Measurements from ENCODE around the gene GABBR1.

Gene GABBR1

GRCh38 chr6:29528988-29529560, 103.9 kb downstream of the GABBR1 start:
- Histone ChIP-seq H3K4me1 (ENCODE audit: control insufficient read depth in 2 of 2, insufficient read depth in 2 of 2, low read length in 2 of 2) (no peaks in the 10 kb centered on the region), H3K27me3 (ENCODE audit: control insufficient read depth in 2 of 2, insufficient read depth in 2 of 2, low read length in 2 of 2) (no peaks in the 10 kb centered on the region), H3K9me3 (ENCODE audit: control insufficient read depth in 2 of 2, low read length in 2 of 2) (no peaks in the 10 kb centered on the region), H3K27ac (ENCODE audit: low read depth in 2 of 2, low read length in 2 of 2) (no peak overlapping the region), H3K9ac (ENCODE audit: low read depth in 1 of 2, low read length in 2 of 2) (no peak overlapping the region), H3K4me3 (ENCODE audit: low read length in 2 of 2) (no peak overlapping the region), H3K36me3 (ENCODE audit: control insufficient read depth in 2 of 2, insufficient read depth in 2 of 2, low read length in 2 of 2) (no peaks in the 10 kb centered on the region)

GRCh38 chr6:29528300-29528931, 104.6 kb downstream of the GABBR1 start:
- Histone ChIP-seq H3K27me3 (ENCODE audit: control insufficient read depth in 2 of 2, insufficient read depth in 2 of 2, low read length in 2 of 2) (no peaks in the 10 kb centered on the region), H3K9ac (ENCODE audit: low read depth in 1 of 2, low read length in 2 of 2) (no peak overlapping the region), H3K4me1 (ENCODE audit: control insufficient read depth in 2 of 2, insufficient read depth in 2 of 2, low read length in 2 of 2) (no peaks in the 10 kb centered on the region), H3K9me3 (ENCODE audit: control insufficient read depth in 2 of 2, low read length in 2 of 2) (no peaks in the 10 kb centered on the region), H3K36me3 (ENCODE audit: control insufficient read depth in 2 of 2, insufficient read depth in 2 of 2, low read length in 2 of 2) (no peaks in the 10 kb centered on the region), H3K4me3 (ENCODE audit: low read length in 2 of 2) (no peak overlapping the region), H3K27ac (ENCODE audit: low read depth in 2 of 2, low read length in 2 of 2) (no peak overlapping the region)

- no peaks in the 10 kb centered on the region for H3K27me3 ChIP-seq (ENCODE audit: control insufficient read depth in 2 of 2, insufficient read depth in 2 of 2, low read length in 2 of 2)
- no peak overlapping the region for H3K9ac ChIP-seq (ENCODE audit: low read depth in 1 of 2, low read length in 2 of 2)
- no peaks in the 10 kb centered on the region for H3K36me3 ChIP-seq (ENCODE audit: control insufficient read depth in 2 of 2, insufficient read depth in 2 of 2, low read length in 2 of 2)
- no peaks in the 10 kb centered on the region for H3K4me1 ChIP-seq (ENCODE audit: control insufficient read depth in 2 of 2, insufficient read depth in 2 of 2, low read length in 2 of 2)
- H3K9me3 ChIP-seq (ENCODE audit: control insufficient read depth in 2 of 2, low read length in 2 of 2): no peaks in the 10 kb centered on the region
- no peak overlapping the region for H3K4me3 ChIP-seq (ENCODE audit: low read length in 2 of 2)
- H3K27ac ChIP-seq (ENCODE audit: low read depth in 2 of 2, low read length in 2 of 2): no peak overlapping the region
Measured at GRCh38 chr6:29527564-29527963, 105.4 kb downstream of the GABBR1 start.

GRCh38 chr6:29527126-29527525, 105.9 kb downstream of the GABBR1 start:
- H3K9ac ChIP-seq (ENCODE audit: low read depth in 1 of 2, low read length in 2 of 2): no peak overlapping the region
- H3K4me1 ChIP-seq (ENCODE audit: control insufficient read depth in 2 of 2, insufficient read depth in 2 of 2, low read length in 2 of 2): no peaks in the 10 kb centered on the region
- H3K9me3 ChIP-seq (ENCODE audit: control insufficient read depth in 2 of 2, low read length in 2 of 2): no peaks in the 10 kb centered on the region
- H3K27ac ChIP-seq (ENCODE audit: low read depth in 2 of 2, low read length in 2 of 2): no peak overlapping the region
- H3K27me3 ChIP-seq (ENCODE audit: control insufficient read depth in 2 of 2, insufficient read depth in 2 of 2, low read length in 2 of 2): no peaks in the 10 kb centered on the region
- no peak overlapping the region for H3K4me3 ChIP-seq (ENCODE audit: low read length in 2 of 2)
- no peaks in the 10 kb centered on the region for H3K36me3 ChIP-seq (ENCODE audit: control insufficient read depth in 2 of 2, insufficient read depth in 2 of 2, low read length in 2 of 2)

GRCh38 chr6:29525311-29525639, 107.7 kb downstream of the GABBR1 start:
- H3K4me3 ChIP-seq (ENCODE audit: low read length in 2 of 2): no peak overlapping the region
- no peaks in the 10 kb centered on the region for H3K36me3 ChIP-seq (ENCODE audit: control insufficient read depth in 2 of 2, insufficient read depth in 2 of 2, low read length in 2 of 2)
- H3K27ac ChIP-seq (ENCODE audit: low read depth in 2 of 2, low read length in 2 of 2): no peak overlapping the region
- no peaks in the 10 kb centered on the region for H3K9me3 ChIP-seq (ENCODE audit: control insufficient read depth in 2 of 2, low read length in 2 of 2)
- no peaks in the 10 kb centered on the region for H3K27me3 ChIP-seq (ENCODE audit: control insufficient read depth in 2 of 2, insufficient read depth in 2 of 2, low read length in 2 of 2)
- no peaks in the 10 kb centered on the region for H3K4me1 ChIP-seq (ENCODE audit: control insufficient read depth in 2 of 2, insufficient read depth in 2 of 2, low read length in 2 of 2)
- H3K9ac ChIP-seq (ENCODE audit: low read depth in 1 of 2, low read length in 2 of 2): no peak overlapping the region

GRCh38 chr6:29524444-29525310, 108.3 kb downstream of the GABBR1 start:
- Histone ChIP-seq H3K27ac (ENCODE audit: low read depth in 2 of 2, low read length in 2 of 2) (no peak overlapping the region), H3K9me3 (ENCODE audit: control insufficient read depth in 2 of 2, low read length in 2 of 2) (no peaks in the 10 kb centered on the region), H3K27me3 (ENCODE audit: control insufficient read depth in 2 of 2, insufficient read depth in 2 of 2, low read length in 2 of 2) (no peaks in the 10 kb centered on the region), H3K9ac (ENCODE audit: low read depth in 1 of 2, low read length in 2 of 2) (no peak overlapping the region), H3K4me1 (ENCODE audit: control insufficient read depth in 2 of 2, insufficient read depth in 2 of 2, low read length in 2 of 2) (no peaks in the 10 kb centered on the region), H3K36me3 (ENCODE audit: control insufficient read depth in 2 of 2, insufficient read depth in 2 of 2, low read length in 2 of 2) (no peaks in the 10 kb centered on the region), H3K4me3 (ENCODE audit: low read length in 2 of 2) (no peak overlapping the region)

GRCh38 chr6:29524044-29524443, 108.9 kb downstream of the GABBR1 start:
- Histone ChIP-seq H3K9ac (ENCODE audit: low read depth in 1 of 2, low read length in 2 of 2) (no peak overlapping the region), H3K9me3 (ENCODE audit: control insufficient read depth in 2 of 2, low read length in 2 of 2) (no peaks in the 10 kb centered on the region), H3K36me3 (ENCODE audit: control insufficient read depth in 2 of 2, insufficient read depth in 2 of 2, low read length in 2 of 2) (no peaks in the 10 kb centered on the region), H3K4me1 (ENCODE audit: control insufficient read depth in 2 of 2, insufficient read depth in 2 of 2, low read length in 2 of 2) (no peaks in the 10 kb centered on the region), H3K4me3 (ENCODE audit: low read length in 2 of 2) (no peak overlapping the region), H3K27me3 (ENCODE audit: control insufficient read depth in 2 of 2, insufficient read depth in 2 of 2, low read length in 2 of 2) (no peaks in the 10 kb centered on the region), H3K27ac (ENCODE audit: low read depth in 2 of 2, low read length in 2 of 2) (no peak overlapping the region)

GRCh38 chr6:29522227-29522626, 110.8 kb downstream of the GABBR1 start:
- Histone ChIP-seq H3K9me3 (ENCODE audit: control insufficient read depth in 2 of 2, low read length in 2 of 2) (no peaks in the 10 kb centered on the region), H3K27me3 (ENCODE audit: control insufficient read depth in 2 of 2, insufficient read depth in 2 of 2, low read length in 2 of 2) (no peaks in the 10 kb centered on the region), H3K9ac (ENCODE audit: low read depth in 1 of 2, low read length in 2 of 2) (no peak overlapping the region), H3K4me3 (ENCODE audit: low read length in 2 of 2) (no peak overlapping the region), H3K36me3 (ENCODE audit: control insufficient read depth in 2 of 2, insufficient read depth in 2 of 2, low read length in 2 of 2) (no peaks in the 10 kb centered on the region), H3K4me1 (ENCODE audit: control insufficient read depth in 2 of 2, insufficient read depth in 2 of 2, low read length in 2 of 2) (no peaks in the 10 kb centered on the region), H3K27ac (ENCODE audit: low read depth in 2 of 2, low read length in 2 of 2) (no peak overlapping the region)

GRCh38 chr6:29521006-29521680, 111.8 kb downstream of the GABBR1 start:
- H3K9ac ChIP-seq (ENCODE audit: low read depth in 1 of 2, low read length in 2 of 2): no peak overlapping the region
- no peak overlapping the region for H3K27ac ChIP-seq (ENCODE audit: low read depth in 2 of 2, low read length in 2 of 2)
- no peaks in the 10 kb centered on the region for H3K4me1 ChIP-seq (ENCODE audit: control insufficient read depth in 2 of 2, insufficient read depth in 2 of 2, low read length in 2 of 2)
- no peaks in the 10 kb centered on the region for H3K9me3 ChIP-seq (ENCODE audit: control insufficient read depth in 2 of 2, low read length in 2 of 2)
- no peaks in the 10 kb centered on the region for H3K27me3 ChIP-seq (ENCODE audit: control insufficient read depth in 2 of 2, insufficient read depth in 2 of 2, low read length in 2 of 2)
- H3K36me3 ChIP-seq (ENCODE audit: control insufficient read depth in 2 of 2, insufficient read depth in 2 of 2, low read length in 2 of 2): no peaks in the 10 kb centered on the region
- no peak overlapping the region for H3K4me3 ChIP-seq (ENCODE audit: low read length in 2 of 2)

GRCh38 chr6:29520232-29520631, 112.8 kb downstream of the GABBR1 start:
- Histone ChIP-seq H3K36me3 (ENCODE audit: control insufficient read depth in 2 of 2, insufficient read depth in 2 of 2, low read length in 2 of 2) (no peaks in the 10 kb centered on the region), H3K9ac (ENCODE audit: low read depth in 1 of 2, low read length in 2 of 2) (no peak overlapping the region), H3K9me3 (ENCODE audit: control insufficient read depth in 2 of 2, low read length in 2 of 2) (no peaks in the 10 kb centered on the region), H3K4me3 (ENCODE audit: low read length in 2 of 2) (no peak overlapping the region), H3K27ac (ENCODE audit: low read depth in 2 of 2, low read length in 2 of 2) (no peak overlapping the region), H3K27me3 (ENCODE audit: control insufficient read depth in 2 of 2, insufficient read depth in 2 of 2, low read length in 2 of 2) (no peaks in the 10 kb centered on the region), H3K4me1 (ENCODE audit: control insufficient read depth in 2 of 2, insufficient read depth in 2 of 2, low read length in 2 of 2) (no peaks in the 10 kb centered on the region)
